ENCODE data around the gene SPTBN4.
"Not testable (repeated sequence)": the region's sequence is repeated elsewhere in the genome, so short reads cannot be mapped to it uniquely, and the experiment has no call there.

SPTBN4 gene

DNA sequence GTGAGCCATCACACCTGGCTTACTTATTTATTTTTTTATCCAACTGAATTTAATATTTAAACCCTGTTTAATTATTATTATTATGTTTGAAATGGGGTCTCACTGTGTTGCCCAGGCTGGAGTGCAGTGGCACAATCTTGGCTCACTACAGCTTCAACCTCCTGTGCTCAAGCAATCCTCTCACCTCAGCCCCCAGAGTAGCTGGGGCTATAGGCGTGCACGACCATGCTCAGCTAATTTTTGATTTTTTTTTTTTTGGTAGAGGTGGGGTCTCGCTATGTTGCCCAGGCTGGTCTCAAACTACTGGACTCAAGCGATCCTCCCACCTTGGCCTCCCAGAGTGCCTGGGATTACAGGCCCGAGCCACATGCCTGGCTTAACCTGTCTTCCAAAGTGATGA, 32.5 kb downstream of the SPTBN4 start:
- Histone ChIP-seq H3K4me1 (ENCODE audit: control insufficient read depth, insufficient read depth, low read length) (no peaks in the 10 kb centered on the region), H3K4me3 (ENCODE audit: low read length) (no peak overlapping the region), H3K27me3 (replicated peaks; ENCODE audit: control insufficient read depth, insufficient read depth, low read length) (peaks cover 10% of the 10 kb centered on the region), H3K36me3 (ENCODE audit: control insufficient read depth, insufficient read depth, low read length, severe bottlenecking) (peaks cover 3% of the 10 kb centered on the region), H3K9me3 (ENCODE audit: control insufficient read depth, low read length) (no peaks in the 10 kb centered on the region), H3K9ac (ENCODE audit: low read length) (no peak overlapping the region)
- no peak for DNase-seq (ENCODE audit: low read depth)

DNA sequence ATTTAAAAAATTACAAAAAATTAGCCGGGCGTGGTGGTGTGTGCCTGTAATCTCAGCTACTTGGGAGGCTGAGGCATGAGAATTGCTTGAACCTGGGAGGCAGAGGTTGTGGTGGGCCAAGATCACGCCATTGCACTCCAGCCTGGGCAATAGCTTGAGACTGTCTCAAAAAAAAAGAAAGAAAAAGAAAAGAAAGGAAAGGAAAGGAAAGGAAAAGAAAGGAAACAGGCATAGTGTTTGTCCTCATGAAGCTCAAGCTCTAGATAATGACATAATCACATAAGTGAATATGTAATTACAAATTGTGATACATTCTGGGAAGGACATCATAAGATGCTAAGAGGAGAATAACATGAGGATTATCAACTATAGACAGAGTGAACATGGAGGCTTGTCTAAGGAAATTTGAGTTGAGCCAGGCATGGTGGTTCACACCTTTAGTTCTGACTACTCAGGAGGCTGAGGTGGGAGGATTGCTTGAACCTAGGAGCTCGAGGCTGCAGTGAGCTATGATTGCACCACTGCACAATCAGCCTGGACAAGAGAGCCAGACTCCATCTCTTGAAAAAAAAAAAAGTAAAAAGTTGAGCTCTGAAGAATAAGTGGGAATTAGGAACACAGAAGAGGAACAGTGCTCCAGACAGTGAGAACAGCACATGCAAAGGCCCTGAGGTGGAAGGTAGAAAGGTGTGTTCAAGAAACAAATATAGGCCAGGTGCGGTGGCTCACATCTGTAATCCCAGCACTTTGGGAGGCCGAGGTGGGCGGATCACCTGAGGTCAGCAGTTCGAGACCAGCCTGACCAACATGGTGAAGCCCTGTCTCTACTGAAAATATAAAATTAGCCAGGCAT, 34.1 kb downstream of the SPTBN4 start:
- H3K9ac ChIP-seq (ENCODE audit: low read length); H3K36me3 ChIP-seq (ENCODE audit: control insufficient read depth, insufficient read depth, low read length, severe bottlenecking); H3K4me3 ChIP-seq (ENCODE audit: low read length); DNase-seq (ENCODE audit: low read depth); H3K4me1 ChIP-seq (ENCODE audit: control insufficient read depth, insufficient read depth, low read length); H3K9me3 ChIP-seq (ENCODE audit: control insufficient read depth, low read length): not testable (repeated sequence)
- peaks cover 11% of the 10 kb centered on the region for H3K27me3 ChIP-seq (replicated peaks; ENCODE audit: control insufficient read depth, insufficient read depth, low read length)

DNA sequence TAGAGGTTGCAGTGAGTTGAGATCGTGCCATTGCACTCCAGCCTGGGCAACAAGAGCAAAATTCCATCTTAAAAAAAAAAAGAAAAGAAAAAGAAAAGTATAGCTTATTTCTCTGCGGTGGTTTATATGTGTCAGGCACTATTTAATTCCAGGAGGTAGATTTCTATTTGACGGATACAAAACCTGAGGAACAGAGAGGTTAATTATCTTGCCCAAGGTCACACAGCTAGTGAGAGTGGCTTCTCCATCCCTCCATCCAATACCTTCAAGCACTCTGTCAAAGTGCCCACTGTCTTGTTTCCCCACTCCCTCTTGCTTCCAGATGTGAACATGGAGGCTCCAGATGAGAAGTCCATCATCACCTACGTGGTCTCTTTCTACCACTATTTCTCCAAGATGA, 34.8 kb downstream of the SPTBN4 start:
- Histone ChIP-seq H3K36me3 (ENCODE audit: control insufficient read depth, insufficient read depth, low read length, severe bottlenecking) (peaks cover 3% of the 10 kb centered on the region), H3K4me3 (ENCODE audit: low read length) (no peak overlapping the region), H3K9ac (ENCODE audit: low read length) (no peak overlapping the region), H3K4me1 (ENCODE audit: control insufficient read depth, insufficient read depth, low read length) (no peaks in the 10 kb centered on the region), H3K27me3 (replicated peaks; ENCODE audit: control insufficient read depth, insufficient read depth, low read length) (peaks cover 16% of the 10 kb centered on the region), H3K9me3 (ENCODE audit: control insufficient read depth, low read length) (no peaks in the 10 kb centered on the region)
- DNase-seq (ENCODE audit: low read depth), result no peak

DNA sequence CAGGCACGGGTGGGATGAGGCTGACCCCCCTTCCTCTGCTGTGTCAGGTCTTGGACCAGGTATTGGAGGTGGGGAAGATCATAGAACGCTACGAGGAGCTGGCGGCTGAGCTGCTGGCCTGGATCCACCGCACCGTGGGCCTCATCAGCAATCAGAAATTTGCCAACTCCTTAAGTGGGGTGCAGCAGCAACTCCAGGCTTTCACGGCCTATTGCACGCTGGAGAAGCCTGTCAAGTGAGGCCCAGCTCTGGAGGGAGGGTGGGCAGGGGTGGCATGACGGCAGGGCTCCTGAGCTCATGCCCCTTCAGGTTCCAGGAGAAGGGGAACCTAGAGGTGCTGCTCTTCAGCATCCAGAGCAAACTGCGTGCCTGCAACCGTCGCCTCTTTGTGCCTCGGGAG, 35.3 kb downstream of the SPTBN4 start:
- H3K36me3 ChIP-seq (ENCODE audit: control insufficient read depth, insufficient read depth, low read length, severe bottlenecking), result peaks cover under 1% of the 10 kb centered on the region
- DNase-seq (ENCODE audit: low read depth), result no peak
- no peaks in the 10 kb centered on the region for H3K4me1 ChIP-seq (ENCODE audit: control insufficient read depth, insufficient read depth, low read length)
- no peak overlapping the region for H3K9ac ChIP-seq (ENCODE audit: low read length)
- no peak overlapping the region for H3K4me3 ChIP-seq (ENCODE audit: low read length)
- H3K9me3 ChIP-seq (ENCODE audit: control insufficient read depth, low read length), result no peaks in the 10 kb centered on the region
- H3K27me3 ChIP-seq (replicated peaks; ENCODE audit: control insufficient read depth, insufficient read depth, low read length), result peaks cover 16% of the 10 kb centered on the region

DNA sequence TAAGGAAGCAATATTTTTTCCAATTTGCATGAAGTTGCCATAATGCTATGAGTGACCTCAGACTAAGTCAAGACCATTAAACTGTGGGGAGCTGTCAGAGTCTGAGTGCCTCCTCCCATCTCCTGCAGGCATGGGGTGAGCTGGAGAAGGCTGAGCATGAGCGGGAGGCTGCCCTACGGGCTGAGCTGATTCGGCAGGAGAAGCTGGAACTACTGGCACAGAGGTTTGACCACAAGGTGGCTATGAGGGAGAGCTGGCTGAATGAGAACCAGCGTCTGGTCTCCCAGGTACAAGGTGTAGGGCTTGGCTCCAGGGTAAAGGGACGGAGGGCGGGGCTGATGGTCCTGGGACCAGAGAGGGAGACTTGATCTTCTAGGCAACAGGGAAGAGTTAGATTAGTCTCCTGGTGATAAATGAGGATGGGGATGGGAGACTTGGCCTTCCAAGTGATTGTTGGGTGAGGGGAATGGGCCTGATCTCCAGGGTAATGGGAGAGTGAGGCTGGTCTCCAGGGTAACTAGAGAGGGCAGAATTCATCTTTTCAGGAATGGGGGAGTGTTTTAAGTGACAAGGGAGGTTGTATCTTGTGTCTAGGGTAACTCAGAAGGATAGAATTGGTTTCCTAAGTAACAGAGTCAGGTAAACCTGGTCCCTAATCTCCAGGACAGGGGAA, 36.0 kb downstream of the SPTBN4 start:
- Histone ChIP-seq H3K36me3 (ENCODE audit: control insufficient read depth, insufficient read depth, low read length, severe bottlenecking) (no peaks in the 10 kb centered on the region), H3K9ac (ENCODE audit: low read length) (no peak overlapping the region), H3K27me3 (replicated peaks; ENCODE audit: control insufficient read depth, insufficient read depth, low read length) (peaks cover 16% of the 10 kb centered on the region), H3K9me3 (ENCODE audit: control insufficient read depth, low read length) (no peaks in the 10 kb centered on the region), H3K4me3 (ENCODE audit: low read length) (no peak overlapping the region), H3K4me1 (ENCODE audit: control insufficient read depth, insufficient read depth, low read length) (no peaks in the 10 kb centered on the region)
- DNase-seq (ENCODE audit: low read depth), result no peak

DNA sequence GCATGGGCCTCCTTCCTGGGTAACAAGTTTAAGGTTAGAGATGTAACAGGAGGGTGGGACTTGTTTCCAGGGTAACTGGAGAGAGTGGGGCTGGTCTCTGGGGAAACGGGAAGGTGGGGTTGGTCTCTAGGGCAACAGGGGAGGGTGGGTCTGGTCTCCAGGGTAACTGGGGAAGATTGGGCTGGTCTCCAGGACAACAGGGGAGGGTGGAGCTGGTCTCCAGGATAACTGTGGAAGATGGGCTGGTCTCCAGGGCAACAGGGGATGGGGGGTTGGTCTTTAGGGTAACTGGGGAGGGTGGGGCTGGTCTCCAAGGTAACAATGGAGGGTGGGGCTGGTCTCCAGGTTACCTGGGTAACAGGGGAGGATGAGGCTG, 36.5 kb downstream of the SPTBN4 start:
- H3K9ac ChIP-seq (ENCODE audit: low read length), result no peak overlapping the region
- H3K9me3 ChIP-seq (ENCODE audit: control insufficient read depth, low read length), result no peaks in the 10 kb centered on the region
- no peak overlapping the region for H3K4me3 ChIP-seq (ENCODE audit: low read length)
- H3K27me3 ChIP-seq (replicated peaks; ENCODE audit: control insufficient read depth, insufficient read depth, low read length), result peaks cover 16% of the 10 kb centered on the region
- DNase-seq (ENCODE audit: low read depth), result no peak
- H3K36me3 ChIP-seq (ENCODE audit: control insufficient read depth, insufficient read depth, low read length, severe bottlenecking), result no peaks in the 10 kb centered on the region
- H3K4me1 ChIP-seq (ENCODE audit: control insufficient read depth, insufficient read depth, low read length), result no peaks in the 10 kb centered on the region

DNA sequence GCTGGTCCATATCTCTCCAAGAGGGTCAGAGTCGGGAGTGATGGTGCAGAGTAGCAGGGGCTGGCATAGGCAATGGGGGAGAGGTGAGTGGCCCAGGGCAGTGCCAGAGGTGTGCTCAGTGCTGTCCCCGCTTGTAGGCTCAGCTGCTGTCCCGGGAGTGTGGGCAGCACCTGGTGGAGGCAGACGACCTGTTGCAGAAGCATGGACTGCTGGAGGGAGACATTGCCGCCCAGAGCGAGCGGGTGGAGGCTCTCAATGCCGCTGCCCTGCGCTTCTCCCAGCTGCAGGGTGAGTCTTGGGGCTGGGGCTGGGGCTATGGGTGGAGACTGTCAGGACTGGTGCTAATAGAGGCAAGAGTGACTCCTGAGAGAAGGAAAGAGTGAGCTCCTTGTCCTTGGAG, 39.3 kb downstream of the SPTBN4 start:
- Histone ChIP-seq H3K4me1 (ENCODE audit: control insufficient read depth, insufficient read depth, low read length) (no peaks in the 10 kb centered on the region), H3K9ac (ENCODE audit: low read length) (no peak overlapping the region), H3K27me3 (replicated peaks; ENCODE audit: control insufficient read depth, insufficient read depth, low read length) (peaks cover 23% of the 10 kb centered on the region), H3K9me3 (ENCODE audit: control insufficient read depth, low read length) (no peaks in the 10 kb centered on the region), H3K4me3 (ENCODE audit: low read length) (no peak overlapping the region), H3K36me3 (ENCODE audit: control insufficient read depth, insufficient read depth, low read length, severe bottlenecking) (no peaks in the 10 kb centered on the region)
- DNase-seq (ENCODE audit: low read depth), result no peak

DNA sequence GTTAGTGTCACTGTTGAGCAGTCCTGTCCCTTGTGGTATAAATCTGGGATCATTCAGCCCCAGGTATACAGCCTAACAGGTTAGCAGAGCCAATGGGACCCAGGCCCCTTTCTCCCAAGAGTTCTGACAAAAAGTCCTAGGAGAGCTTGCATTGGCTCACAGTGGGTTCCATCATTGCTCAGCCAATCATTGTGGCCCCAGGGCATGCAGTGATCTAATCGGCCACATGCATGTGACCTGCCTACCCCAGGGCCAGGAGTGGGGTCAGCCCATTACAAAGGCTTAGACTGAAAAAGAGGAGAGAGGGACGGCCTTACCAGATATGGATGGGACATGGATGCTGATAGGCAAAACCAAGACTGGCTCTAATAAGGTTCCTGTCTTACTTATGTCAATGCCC, 41.1 kb downstream of the SPTBN4 start:
- H3K4me3 ChIP-seq (ENCODE audit: low read length), result no peak overlapping the region
- no peak for DNase-seq (ENCODE audit: low read depth)
- H3K36me3 ChIP-seq (ENCODE audit: control insufficient read depth, insufficient read depth, low read length, severe bottlenecking), result no peaks in the 10 kb centered on the region
- H3K27me3 ChIP-seq (replicated peaks; ENCODE audit: control insufficient read depth, insufficient read depth, low read length), result peaks cover 25% of the 10 kb centered on the region
- no peaks in the 10 kb centered on the region for H3K9me3 ChIP-seq (ENCODE audit: control insufficient read depth, low read length)
- H3K4me1 ChIP-seq (ENCODE audit: control insufficient read depth, insufficient read depth, low read length), result peaks cover 4% of the 10 kb centered on the region
- H3K9ac ChIP-seq (ENCODE audit: low read length), result no peak overlapping the region

DNA sequence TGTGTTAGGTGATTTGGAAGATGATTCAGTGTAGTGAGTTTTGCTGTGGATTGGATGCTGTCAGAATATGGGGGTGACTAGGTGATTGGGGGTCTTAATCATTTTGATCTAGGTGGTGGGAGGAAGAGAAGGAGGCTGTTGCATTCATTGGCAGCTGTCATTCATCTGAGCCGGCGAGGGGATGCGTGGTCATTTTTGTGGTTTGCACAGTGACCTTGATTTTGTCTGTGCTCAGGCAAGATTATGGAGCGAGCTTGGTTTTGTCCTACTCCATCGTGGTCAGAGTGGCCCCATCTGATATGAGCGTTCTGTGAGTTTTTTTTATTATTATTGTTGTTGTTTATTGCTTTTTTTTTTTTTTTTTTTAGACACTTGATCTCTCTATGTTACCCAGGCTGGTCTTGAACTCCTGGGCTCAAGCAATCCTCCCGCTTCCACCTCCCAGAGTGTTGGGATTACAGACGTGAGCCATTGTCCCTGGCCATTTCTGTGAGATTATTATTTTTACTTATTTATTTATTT, 42.0 kb downstream of the SPTBN4 start:
- Histone ChIP-seq H3K36me3 (ENCODE audit: control insufficient read depth, insufficient read depth, low read length, severe bottlenecking) (no peaks in the 10 kb centered on the region), H3K9me3 (ENCODE audit: control insufficient read depth, low read length) (no peaks in the 10 kb centered on the region), H3K27me3 (replicated peaks; ENCODE audit: control insufficient read depth, insufficient read depth, low read length) (peaks cover 33% of the 10 kb centered on the region), H3K4me1 (ENCODE audit: control insufficient read depth, insufficient read depth, low read length) (peaks cover 4% of the 10 kb centered on the region), H3K4me3 (ENCODE audit: low read length) (no peak overlapping the region), H3K9ac (ENCODE audit: low read length) (no peak overlapping the region)
- no peak for DNase-seq (ENCODE audit: low read depth)

DNA sequence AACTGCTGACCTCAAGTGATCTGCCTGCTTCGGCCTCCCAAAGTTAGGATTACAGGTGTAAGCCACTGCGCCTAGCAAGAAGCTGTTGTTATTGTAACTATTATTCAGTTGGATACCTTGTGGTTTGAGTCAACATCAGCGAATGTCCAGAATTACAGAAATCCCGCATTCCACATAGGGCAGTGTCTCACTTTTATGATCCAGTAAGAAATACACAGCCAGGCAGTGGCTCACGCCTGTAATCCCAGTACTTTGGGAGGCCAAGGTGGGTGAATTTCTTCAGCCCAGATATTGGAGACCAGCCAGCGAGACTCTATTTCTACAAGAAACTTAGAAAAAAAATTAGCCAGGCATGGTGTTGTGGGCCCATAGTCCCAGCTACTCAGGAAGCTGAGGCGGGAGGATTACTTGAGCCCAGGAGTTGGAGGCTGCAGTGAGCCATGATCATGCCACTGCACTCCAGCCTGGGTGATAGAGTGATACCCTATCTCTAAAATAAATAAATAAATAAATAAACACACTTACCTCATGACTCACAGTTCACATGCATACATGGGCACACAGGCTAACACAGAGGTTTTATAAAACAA, 43.8 kb downstream of the SPTBN4 start:
- Histone ChIP-seq H3K36me3 (ENCODE audit: control insufficient read depth, insufficient read depth, low read length, severe bottlenecking) (no peaks in the 10 kb centered on the region), H3K9ac (ENCODE audit: low read length) (no peak overlapping the region), H3K27me3 (replicated peaks; ENCODE audit: control insufficient read depth, insufficient read depth, low read length) (peaks cover 44% of the 10 kb centered on the region), H3K4me1 (ENCODE audit: control insufficient read depth, insufficient read depth, low read length) (peaks cover 4% of the 10 kb centered on the region), H3K4me3 (ENCODE audit: low read length) (no peak overlapping the region), H3K9me3 (ENCODE audit: control insufficient read depth, low read length) (no peaks in the 10 kb centered on the region)
- no peak for DNase-seq (ENCODE audit: low read depth)

DNA sequence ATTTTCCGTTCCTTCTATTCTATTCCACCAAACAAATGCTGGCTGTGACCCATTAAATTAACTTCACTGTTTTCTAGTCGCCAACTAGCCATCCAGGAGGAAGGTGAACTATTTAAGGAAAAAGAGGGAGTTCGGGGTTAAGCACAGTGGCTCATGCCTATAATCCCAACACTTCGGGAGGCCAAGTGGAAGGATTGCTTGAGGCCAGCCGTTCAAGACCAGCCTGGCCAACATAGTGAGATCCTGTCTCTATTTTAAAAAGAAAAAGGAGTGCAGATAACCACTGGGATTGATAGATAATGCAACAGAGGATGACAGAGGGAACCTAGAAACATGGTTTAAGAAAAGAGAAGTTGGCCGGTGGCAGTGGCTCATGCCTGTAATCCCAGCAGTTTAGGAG, 44.7 kb downstream of the SPTBN4 start:
- H3K4me3 ChIP-seq (ENCODE audit: low read length), result no peak overlapping the region
- no peaks in the 10 kb centered on the region for H3K36me3 ChIP-seq (ENCODE audit: control insufficient read depth, insufficient read depth, low read length, severe bottlenecking)
- H3K4me1 ChIP-seq (ENCODE audit: control insufficient read depth, insufficient read depth, low read length), result peaks cover 4% of the 10 kb centered on the region
- H3K27me3 ChIP-seq (replicated peaks; ENCODE audit: control insufficient read depth, insufficient read depth, low read length), result peaks cover 36% of the 10 kb centered on the region
- no peaks in the 10 kb centered on the region for H3K9me3 ChIP-seq (ENCODE audit: control insufficient read depth, low read length)
- DNase-seq (ENCODE audit: low read depth), result no peak
- no peak overlapping the region for H3K9ac ChIP-seq (ENCODE audit: low read length)
